ENCODE results near the gene SYNRG.
A peak's percentile ranks its signal among the peaks of the same experiment; 100 is the strongest.

The SYNRG gene

GRCh38 chr17:37592291-37592690 is 16.9 kb downstream of the SYNRG start:
- DNase-seq = no peak

GRCh38 chr17:37585066-37585465 is 24.2 kb downstream of the SYNRG start:
- no peak for DNase-seq

GRCh38 chr17:37576281-37576680 is 32.9 kb downstream of the SYNRG start:
- DNase-seq = no peak

GRCh38 chr17:37574427-37574826 is 34.8 kb downstream of the SYNRG start:
- no peak for DNase-seq

GRCh38 chr17:37571674-37572073 is 37.5 kb downstream of the SYNRG start:
- no peak for DNase-seq

GRCh38 chr17:37570527-37571093 is 38.6 kb downstream of the SYNRG start:
- no peak for DNase-seq

GRCh38 chr17:37568350-37569053 is 40.7 kb downstream of the SYNRG start:
- no peak for DNase-seq

- DNase-seq = no peak
Measured at GRCh38 chr17:37567538-37567937, 41.7 kb downstream of the SYNRG start.

GRCh38 chr17:37567137-37567536 is 42.1 kb downstream of the SYNRG start:
- no peak for DNase-seq

GRCh38 chr17:37564252-37564651 is 45.0 kb downstream of the SYNRG start:
- DNase-seq = no peak

GRCh38 chr17:37562016-37562745 is 47.0 kb downstream of the SYNRG start:
- no peak for DNase-seq

GRCh38 chr17:37558299-37558698 is 50.9 kb downstream of the SYNRG start:
- no peak for DNase-seq

- no peak for DNase-seq
Measured at GRCh38 chr17:37557482-37557881, 51.7 kb downstream of the SYNRG start.

GRCh38 chr17:37555386-37555785 is 53.8 kb downstream of the SYNRG start:
- no peak for DNase-seq

- DNase-seq = peak; percentile 67
Measured at GRCh38 chr17:37553401-37553966, 55.7 kb downstream of the SYNRG start.

GRCh38 chr17:37551788-37552187 is 57.4 kb downstream of the SYNRG start:
- no peak for DNase-seq

GRCh38 chr17:37547986-37548385 is 61.2 kb downstream of the SYNRG start:
- no peak for DNase-seq

GRCh38 chr17:37546302-37546701 is 62.9 kb downstream of the SYNRG start:
- no peak for DNase-seq

- no peak for DNase-seq
Measured at GRCh38 chr17:37545486-37545885, 63.7 kb downstream of the SYNRG start.

GRCh38 chr17:37543637-37544052 is 65.6 kb downstream of the SYNRG start:
- no peak for DNase-seq

GRCh38 chr17:37541880-37542660 is 67.1 kb downstream of the SYNRG start:
- peak; percentile 8 for DNase-seq

- DNase-seq = no peak
Measured at GRCh38 chr17:37538981-37539659, 70.1 kb downstream of the SYNRG start.

Measured in inflammatory macrophage treated with lipopolysaccharide for 4 hours (primary cell).